GM12891 (cell line): ENCODE data around the gene MTCL1.

Source experiments
- POLR2A ChIP-seq: IDR thresholded peaks from 2 replicates; pipeline ENCODE4 v1.6.1; 2011; ENCODE audit warnings: low read depth, low read length, control low read depth
- POLR2AphosphoS5 ChIP-seq: IDR thresholded peaks from 2 replicates; pipeline ENCODE4 v1.6.1; 2011; ENCODE audit warnings: low read depth, low read length, control low read depth
- SPI1 ChIP-seq: IDR thresholded peaks from 2 replicates; pipeline ENCODE4 v1.6.1; 2011; ENCODE audit warnings: low read depth, low read length, control low read depth
- TAF1 ChIP-seq: IDR thresholded peaks from 2 replicates; pipeline ENCODE4 v1.6.1; 2011; ENCODE audit warnings: low read depth, low read length, control low read depth

DNA sequence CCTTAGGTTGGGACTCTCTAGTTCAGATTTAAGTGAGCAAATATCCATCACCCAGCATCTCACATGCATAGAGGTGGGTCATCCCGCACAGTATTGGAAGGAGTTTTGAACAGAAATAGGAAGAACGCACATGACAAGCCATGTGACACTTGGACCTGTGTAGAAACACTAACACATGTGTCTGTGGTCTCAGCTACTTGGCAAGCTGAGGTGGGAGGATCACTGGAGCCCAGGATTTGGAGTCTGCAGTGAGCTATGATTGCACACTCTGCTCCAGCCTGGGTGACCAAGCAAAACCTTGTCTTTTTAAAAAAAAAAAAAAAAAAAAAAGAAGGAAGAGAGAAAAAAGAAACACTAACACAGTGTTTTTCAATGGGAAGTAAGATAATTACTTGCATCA, 5.4 kb upstream of the MTCL1 start:
- TF ChIP-seq POLR2A: no peak
- no peak for TF ChIP-seq POLR2AphosphoS5
- no peak for TF ChIP-seq TAF1
- no peak for TF ChIP-seq SPI1
